RWPE1 (cell line): ENCODE measurements around the gene MYZAP.

ENCODE experiments used
- CTCF ChIA-PET: fragments of 350-600 bp; sonication (Branson Sonifier 250); formaldehyde crosslinking; extraction: SDS; loops from one replicate; lab custom pipeline; 2021; lab: Yijun Ruan, JAX
- POLR2A ChIA-PET: fragments of 400-600 bp; formaldehyde crosslinking; extraction: SDS; loops from one replicate; lab custom pipeline; 2020; ENCODE audit warnings: antibody characterized with exemption; ENCODE audit not compliant: low non-redundant PET; lab: Yijun Ruan, JAX
- DNase-seq: peaks from one replicate; pipeline ENCODE4 v3.0.0; 2012; ENCODE audit warnings: low spot score
- H3K27ac ChIP-seq: fragments of 450-650 bp; 2 replicates; pipeline ENCODE4 v1.5.1; 2017
- TF ChIP-seq, protein P1 (sequence below): fragments of 450-650 bp; conservative IDR thresholded peaks from 2 replicates; pipeline ENCODE4 v1.5.1; 2017; ENCODE audit warnings: low read depth, mild to moderate bottlenecking

The MYZAP gene

GRCh38 chr15:57606048-57606447, 14.3 kb downstream of the MYZAP start:
- DNase-seq: no peak
- ChIA-PET CTCF (interaction anchor here (0.6 to 2.6 kb wide), 2 partner anchors 46 to 383 kb away, joined by 4 to 9 read pairs; no protein-coding TSS in a partner anchor), POLR2A (no interaction called here)
- TF ChIP-seq, protein P1, sequence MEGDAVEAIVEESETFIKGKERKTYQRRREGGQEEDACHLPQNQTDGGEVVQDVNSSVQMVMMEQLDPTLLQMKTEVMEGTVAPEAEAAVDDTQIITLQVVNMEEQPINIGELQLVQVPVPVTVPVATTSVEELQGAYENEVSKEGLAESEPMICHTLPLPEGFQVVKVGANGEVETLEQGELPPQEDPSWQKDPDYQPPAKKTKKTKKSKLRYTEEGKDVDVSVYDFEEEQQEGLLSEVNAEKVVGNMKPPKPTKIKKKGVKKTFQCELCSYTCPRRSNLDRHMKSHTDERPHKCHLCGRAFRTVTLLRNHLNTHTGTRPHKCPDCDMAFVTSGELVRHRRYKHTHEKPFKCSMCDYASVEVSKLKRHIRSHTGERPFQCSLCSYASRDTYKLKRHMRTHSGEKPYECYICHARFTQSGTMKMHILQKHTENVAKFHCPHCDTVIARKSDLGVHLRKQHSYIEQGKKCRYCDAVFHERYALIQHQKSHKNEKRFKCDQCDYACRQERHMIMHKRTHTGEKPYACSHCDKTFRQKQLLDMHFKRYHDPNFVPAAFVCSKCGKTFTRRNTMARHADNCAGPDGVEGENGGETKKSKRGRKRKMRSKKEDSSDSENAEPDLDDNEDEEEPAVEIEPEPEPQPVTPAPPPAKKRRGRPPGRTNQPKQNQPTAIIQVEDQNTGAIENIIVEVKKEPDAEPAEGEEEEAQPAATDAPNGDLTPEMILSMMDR: no peak
- H3K27ac ChIP-seq: no peak overlapping the region

- no peak for DNase-seq
- TF ChIP-seq, protein P1: no peak
- ChIA-PET POLR2A (no interaction called here), CTCF (interaction anchor here (2.6 kb wide), 1 partner anchor 47 kb away, joined by 9 read pairs; no protein-coding TSS in a partner anchor)
- peak overlapping the region; percentile 76 for H3K27ac ChIP-seq
Observed at GRCh38 chr15:57606816-57607215, 15.1 kb downstream of the MYZAP start.

DNA sequence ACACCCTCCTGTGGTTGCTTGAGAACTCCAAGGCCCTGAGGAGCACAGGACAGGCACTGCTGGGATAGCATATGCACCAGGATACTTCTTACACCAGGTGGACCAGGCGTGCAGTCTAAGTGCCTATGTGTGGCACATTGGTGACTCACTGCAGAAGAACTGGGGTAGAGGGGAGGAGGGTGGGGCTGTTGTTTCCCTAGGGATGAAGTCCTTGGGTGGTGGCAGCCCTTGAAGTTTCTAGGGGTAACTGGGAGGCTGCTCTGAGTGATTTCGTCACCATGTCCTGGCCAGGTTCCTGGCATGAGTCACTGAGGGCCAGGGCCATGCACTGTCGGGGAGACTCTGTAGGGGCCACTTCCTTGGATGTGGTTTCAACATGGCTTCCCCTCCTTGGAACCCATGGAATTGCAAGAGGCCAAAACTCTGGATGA, 15.9 kb downstream of the MYZAP start:
- ChIA-PET CTCF (interaction anchor here (2.6 kb wide), 1 partner anchor 47 kb away, joined by 9 read pairs; no protein-coding TSS in a partner anchor), POLR2A (no interaction called here)
- TF ChIP-seq, protein P1: no peak
- H3K27ac ChIP-seq: peak overlapping the region; percentile 76
- peak; percentile 83 for DNase-seq

DNA sequence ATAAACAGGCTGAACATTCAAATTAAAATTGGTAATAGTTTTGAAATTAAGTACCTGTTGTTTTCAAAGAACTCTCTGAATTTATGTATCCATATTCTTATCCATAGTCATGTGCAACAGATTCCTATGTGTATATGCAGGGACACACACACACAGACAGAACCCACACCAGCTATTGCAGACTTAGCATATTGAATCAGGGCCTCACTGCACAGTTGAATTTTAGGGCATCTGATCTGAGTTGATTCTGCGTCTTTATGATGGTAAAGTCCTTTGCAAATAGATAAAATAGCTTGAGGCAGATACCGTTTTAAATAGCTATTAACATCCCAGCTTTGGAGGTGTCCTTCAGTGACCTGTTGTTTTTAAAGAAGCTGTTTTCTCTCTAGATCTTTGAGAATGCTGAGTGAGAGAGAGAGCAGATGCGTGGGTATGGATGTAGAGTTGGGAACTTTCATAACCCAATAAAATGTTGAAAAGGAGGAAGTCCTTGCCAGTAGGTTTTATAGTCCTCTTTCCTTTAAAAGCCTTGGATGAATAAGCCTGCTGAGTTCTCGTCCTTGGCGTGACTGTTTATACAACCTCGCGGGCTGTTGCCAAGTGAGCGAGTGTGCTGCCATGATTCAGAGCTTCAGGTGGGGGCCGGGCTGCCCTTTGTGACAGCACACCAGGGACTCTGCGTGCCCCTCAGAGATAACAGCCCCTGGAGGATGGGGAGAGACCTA, 18.3 kb downstream of the MYZAP start:
- peak; percentile 62 for DNase-seq
- peak overlapping the region; percentile 80 for H3K27ac ChIP-seq
- CTCF ChIA-PET: interaction anchor here (0.6 to 3.5 kb wide), 4 partner anchors 49 to 268 kb away, joined by 3 to 61 read pairs (median 3); no protein-coding TSS in a partner anchor
- POLR2A ChIA-PET: no interaction called here
- TF ChIP-seq, protein P1: no peak

- TF ChIP-seq, protein P1: no peak
- ChIA-PET CTCF (interaction anchor here (0.8 to 3.5 kb wide), 5 partner anchors 26 to 69 kb away, joined by 3 to 61 read pairs (median 4); no protein-coding TSS in a partner anchor), POLR2A (no interaction called here)
- no peak overlapping the region for H3K27ac ChIP-seq
- no peak for DNase-seq
Observed at GRCh38 chr15:57611123-57611522, 19.4 kb downstream of the MYZAP start.

- ChIA-PET POLR2A (no interaction called here), CTCF (interaction anchor here (0.5 to 3.5 kb wide), 13 partner anchors 14 to 729 kb away, joined by 3 to 61 read pairs (median 4); no protein-coding TSS in a partner anchor)
- peak overlapping the region; percentile 74 for H3K27ac ChIP-seq
- DNase-seq: peak; percentile 79
- TF ChIP-seq, protein P1: peak; percentile 82
Observed at GRCh38 chr15:57611938-57612337, 20.2 kb downstream of the MYZAP start.
